ENCODE results near the gene TNF. TPM values are rescaled to one million over a fixed set of nuclear protein-coding genes. Genes with fewer than 3 reads are reported as not detected.

TNF gene
- total RNA-seq, 6 experiments from 2014 or later = 0.15 to 1.0 TPM; not detected in 4

DNA sequence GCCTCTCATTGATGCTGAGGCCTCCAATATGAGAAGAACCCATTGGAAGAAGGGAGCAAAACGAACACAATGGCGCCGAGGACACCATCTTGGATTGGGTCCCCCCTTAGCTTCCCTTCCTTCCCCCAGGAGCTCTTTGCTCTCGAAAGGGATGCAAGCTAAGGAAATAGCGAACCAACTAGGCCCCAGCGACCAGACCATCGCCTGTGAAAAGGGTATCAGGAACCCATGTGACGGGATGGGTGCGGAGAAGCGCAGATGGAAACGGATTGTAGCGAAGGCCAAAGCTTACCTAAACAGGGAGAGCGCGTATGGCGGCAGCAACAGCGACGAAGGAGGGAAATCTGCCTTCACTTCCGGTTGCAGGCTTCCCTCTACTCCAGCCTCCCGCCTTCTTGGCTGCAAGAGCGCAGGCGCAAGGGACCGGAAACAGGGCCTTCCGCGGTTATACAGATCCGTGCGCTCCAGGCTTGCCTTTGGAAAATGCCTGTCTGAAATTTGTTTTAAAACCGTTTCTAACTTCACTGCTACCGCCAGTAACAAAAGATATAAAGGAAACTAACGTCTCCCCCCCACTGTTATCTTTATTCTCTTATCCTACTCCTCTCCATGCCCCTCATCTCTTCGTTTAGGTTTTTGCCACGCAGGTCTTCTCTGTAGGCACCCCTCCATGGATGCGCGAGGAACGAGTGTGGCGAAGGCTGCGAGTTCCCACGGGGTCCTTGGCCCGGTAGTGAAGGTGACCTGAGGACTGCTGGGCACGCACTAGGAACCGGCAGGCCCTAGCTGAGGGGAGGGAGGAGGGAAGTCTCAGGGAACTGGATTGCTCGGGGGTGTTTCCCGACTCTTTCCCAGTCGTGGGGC, 33.5 kb upstream of the TNF start, which contains the start of gene DDX39B:
Gene DDX39B, minus strand, starts transcription at position 346 of the 864 bp plus-strand sequence. CDS start 1,471 bp downstream, outside the sequence.
- intact Hi-C loops (cut with DNase I) = no loop called here
- peak; percentile 72 for TF ChIP-seq POLR2A (IDR thresholded peaks at IDR 0.05)
- TF ChIP-seq, protein P1, sequence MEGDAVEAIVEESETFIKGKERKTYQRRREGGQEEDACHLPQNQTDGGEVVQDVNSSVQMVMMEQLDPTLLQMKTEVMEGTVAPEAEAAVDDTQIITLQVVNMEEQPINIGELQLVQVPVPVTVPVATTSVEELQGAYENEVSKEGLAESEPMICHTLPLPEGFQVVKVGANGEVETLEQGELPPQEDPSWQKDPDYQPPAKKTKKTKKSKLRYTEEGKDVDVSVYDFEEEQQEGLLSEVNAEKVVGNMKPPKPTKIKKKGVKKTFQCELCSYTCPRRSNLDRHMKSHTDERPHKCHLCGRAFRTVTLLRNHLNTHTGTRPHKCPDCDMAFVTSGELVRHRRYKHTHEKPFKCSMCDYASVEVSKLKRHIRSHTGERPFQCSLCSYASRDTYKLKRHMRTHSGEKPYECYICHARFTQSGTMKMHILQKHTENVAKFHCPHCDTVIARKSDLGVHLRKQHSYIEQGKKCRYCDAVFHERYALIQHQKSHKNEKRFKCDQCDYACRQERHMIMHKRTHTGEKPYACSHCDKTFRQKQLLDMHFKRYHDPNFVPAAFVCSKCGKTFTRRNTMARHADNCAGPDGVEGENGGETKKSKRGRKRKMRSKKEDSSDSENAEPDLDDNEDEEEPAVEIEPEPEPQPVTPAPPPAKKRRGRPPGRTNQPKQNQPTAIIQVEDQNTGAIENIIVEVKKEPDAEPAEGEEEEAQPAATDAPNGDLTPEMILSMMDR (IDR thresholded peaks at IDR 0.05) = no peak
- Histone ChIP-seq H3K4me1 (peaks cover 0 to 29% (median 13%) of the 10 kb centered on the region in 4 donors), H3K27ac (peak within 1 kb of the TSS; percentile 88 to 98 (median 97)), H3K4me3 (peak within 1 kb of the TSS; percentile 56 to 78 (median 78)), H3K9me3 (no peaks in the 10 kb centered on the region), H3K27me3 (no peaks in the 10 kb centered on the region), H3K36me3 (peaks cover 0 to 34% (median 12%) of the 10 kb centered on the region in 4 donors)
- WGBS (ENCODE audit: insufficient coverage, low coverage, low lambda C conversion rate, missing lambda C conversion rate) = under 1% methylated on average over 35 of the region's 43 CpGs
- ATAC-seq = peak; percentile 83 to 90 (median 88)
- DNase-seq = peak; percentile 96 to 97 (median 97)

DNA sequence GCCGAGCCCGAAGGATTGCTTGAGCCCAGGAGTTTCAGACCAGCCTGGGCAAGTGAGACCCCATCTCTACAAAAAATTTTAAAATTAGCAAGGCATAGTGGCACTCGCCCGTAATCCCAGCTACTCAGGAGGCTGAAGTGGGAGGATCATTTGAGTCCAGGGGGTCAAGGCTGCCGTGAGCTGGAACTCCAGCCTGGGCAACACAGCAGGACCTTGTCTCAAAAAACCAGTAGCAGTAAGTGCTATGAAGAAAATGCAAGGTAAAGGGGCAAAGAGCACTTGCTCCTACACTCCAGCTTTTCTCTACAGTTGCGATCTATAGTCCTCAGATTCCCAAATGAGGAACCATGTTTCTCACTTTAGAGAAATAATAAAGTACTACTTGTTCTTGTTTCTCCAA, 31.7 kb upstream of the TNF start:
- WGBS (ENCODE audit: insufficient coverage, low coverage, low lambda C conversion rate, missing lambda C conversion rate) = 95% methylated on average over 4 of the region's 6 CpGs
- Histone ChIP-seq H3K4me3 (no peak overlapping the region), H3K9me3 (no peaks in the 10 kb centered on the region), H3K27ac (no peak overlapping the region), H3K4me1 (peaks cover 0 to 36% (median 17%) of the 10 kb centered on the region in 4 donors), H3K36me3 (peaks cover 0 to 16% (median 3%) of the 10 kb centered on the region in 4 donors), H3K27me3 (no peaks in the 10 kb centered on the region)
- TF ChIP-seq, protein P1 (IDR thresholded peaks at IDR 0.05) = no peak
- TF ChIP-seq POLR2A (IDR thresholded peaks at IDR 0.05) = no peak
- ATAC-seq (no peak), DNase-seq (no peak)
- intact Hi-C loops (cut with DNase I) = no loop called here

DNA sequence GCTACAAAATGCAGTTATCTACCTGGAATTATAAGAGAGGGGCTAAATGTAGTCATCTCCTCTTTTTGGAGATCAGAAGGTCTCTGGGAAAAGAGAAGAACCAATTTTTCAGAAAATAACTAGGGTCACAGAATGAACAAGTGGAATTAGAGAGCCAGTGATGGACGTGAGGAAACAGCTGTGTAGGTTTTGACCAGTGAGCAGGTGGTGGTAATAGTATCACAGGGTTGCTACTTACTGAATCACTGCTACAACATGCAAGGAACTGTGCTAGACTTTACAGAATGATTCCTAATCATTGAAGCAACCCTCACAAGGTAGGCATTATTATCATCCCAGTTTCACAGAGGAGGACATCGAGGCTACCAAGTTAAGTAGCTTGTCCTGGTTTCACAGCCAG, 30.7 kb upstream of the TNF start:
- intact Hi-C loops (cut with DNase I) = loop anchor here in 1 of 2 donors (5.0 kb wide), 1 partner anchor 58 kb away; no protein-coding TSS in a partner anchor
- TF ChIP-seq POLR2A (IDR thresholded peaks at IDR 0.05) = no peak
- TF ChIP-seq, protein P1 (IDR thresholded peaks at IDR 0.05) = no peak
- 71% methylated on average over 2 of the region's 2 CpGs for WGBS (ENCODE audit: insufficient coverage, low coverage, low lambda C conversion rate, missing lambda C conversion rate)
- Histone ChIP-seq H3K4me1 (peaks cover 0 to 27% (median 14%) of the 10 kb centered on the region in 4 donors), H3K27ac (no peak overlapping the region), H3K36me3 (peaks cover 0 to 14% (median 2%) of the 10 kb centered on the region in 4 donors), H3K27me3 (no peaks in the 10 kb centered on the region), H3K4me3 (no peak overlapping the region), H3K9me3 (no peaks in the 10 kb centered on the region)
- DNase-seq (no peak), ATAC-seq (no peak)

DNA sequence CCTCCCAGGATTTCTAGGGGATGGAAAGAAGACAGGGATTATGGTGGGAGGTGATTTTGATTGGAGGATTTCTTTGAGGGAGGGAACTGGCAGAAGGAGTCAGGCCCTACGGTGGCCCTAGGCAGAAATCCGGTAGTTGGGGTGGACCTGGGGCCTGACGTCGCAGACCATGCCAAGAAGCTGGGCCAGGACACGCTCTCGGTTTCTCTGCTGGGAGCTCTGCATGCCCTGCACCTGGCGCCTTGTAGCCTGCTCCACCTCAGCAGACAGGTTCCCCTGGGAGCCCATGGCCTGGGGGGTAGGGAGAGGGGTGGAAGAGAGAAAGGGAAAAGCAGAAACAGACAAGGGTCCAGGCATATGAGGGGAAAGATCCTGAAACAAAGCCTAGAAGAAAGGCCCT, 30.1 kb upstream of the TNF start:
- Histone ChIP-seq H3K4me1 (peaks cover 0 to 21% (median 9%) of the 10 kb centered on the region in 4 donors), H3K27ac (no peak overlapping the region), H3K9me3 (no peaks in the 10 kb centered on the region), H3K4me3 (no peak overlapping the region), H3K36me3 (peaks cover 0 to 10% (median 2%) of the 10 kb centered on the region in 4 donors), H3K27me3 (no peaks in the 10 kb centered on the region)
- TF ChIP-seq, protein P1 (IDR thresholded peaks at IDR 0.05) = no peak
- TF ChIP-seq POLR2A (IDR thresholded peaks at IDR 0.05) = no peak
- intact Hi-C loops (cut with DNase I) = loop anchor here in 1 of 2 donors (5.0 kb wide), 1 partner anchor 57 kb away; no protein-coding TSS in a partner anchor
- DNase-seq (no peak), ATAC-seq (no peak)
- 60% methylated on average over 6 of the region's 7 CpGs for WGBS (ENCODE audit: insufficient coverage, low coverage, low lambda C conversion rate, missing lambda C conversion rate)
